ENCODE measurements around the gene DNAI2.
"Not testable (repeated sequence)": the region's sequence is repeated elsewhere in the genome, so short reads cannot be mapped to it uniquely, and the experiment has no call there.

DNAI2 gene

GRCh38 chr17:74245145-74245831, 28.7 kb upstream of the DNAI2 start:
- DNase-seq, result no peak

GRCh38 chr17:74245871-74246270, 28.2 kb upstream of the DNAI2 start:
- no peak for DNase-seq

GRCh38 chr17:74249590-74250270, 24.3 kb upstream of the DNAI2 start:
- DNase-seq, result no peak

GRCh38 chr17:74250324-74250995, 23.6 kb upstream of the DNAI2 start:
- no peak for DNase-seq

GRCh38 chr17:74251051-74251450, 23.0 kb upstream of the DNAI2 start:
- no peak for DNase-seq

GRCh38 chr17:74251569-74251968, 22.5 kb upstream of the DNAI2 start:
- DNase-seq, result no peak

GRCh38 chr17:74252211-74252610, 21.8 kb upstream of the DNAI2 start:
- DNase-seq, result no peak

GRCh38 chr17:74253036-74253435, 21.0 kb upstream of the DNAI2 start:
- DNase-seq, result no peak

GRCh38 chr17:74257311-74257710, 16.7 kb upstream of the DNAI2 start:
- no peak for DNase-seq

- DNase-seq, result no peak
These were observed 14.1 kb upstream of the DNAI2 start for GRCh38 chr17:74259667-74260524.

- DNase-seq, result no peak
These were observed 13.5 kb upstream of the DNAI2 start for GRCh38 chr17:74260525-74260850.

- DNase-seq, result no peak
These were observed 11.4 kb upstream of the DNAI2 start for GRCh38 chr17:74262601-74263000.

GRCh38 chr17:74267054-74267453, 7.0 kb upstream of the DNAI2 start:
- DNase-seq, result not testable (repeated sequence)

GRCh38 chr17:74267579-74267978, 6.5 kb upstream of the DNAI2 start:
- DNase-seq, result no peak

- no peak for DNase-seq
These were observed 6.0 kb upstream of the DNAI2 start for GRCh38 chr17:74267987-74268499.

- no peak for DNase-seq
These were observed 5.5 kb upstream of the DNAI2 start for GRCh38 chr17:74268558-74268957.

- no peak for DNase-seq
These were observed 3.7 kb upstream of the DNAI2 start for GRCh38 chr17:74270333-74270732.

- DNase-seq, result peak in 1 of 2 donors; percentile 18
These were observed 2.8 kb upstream of the DNAI2 start for GRCh38 chr17:74271281-74271680.

- DNase-seq, result no peak
These were observed 2.0 kb upstream of the DNAI2 start for GRCh38 chr17:74271901-74272561.

GRCh38 chr17:74272731-74273201, 1.3 kb upstream of the DNAI2 start:
- no peak for DNase-seq

GRCh38 chr17:74274709-74275340, 791 bp downstream of the DNAI2 start:
- peak in 1 of 2 donors; percentile 31 for DNase-seq

- DNase-seq, result no peak
These were observed 2.0 kb downstream of the DNAI2 start for GRCh38 chr17:74276051-74276476.

Data from CD4-positive, alpha-beta T cell treated with Interferon alpha-2 for 1 hour (primary cell).